K562 (cell line): ENCODE measurements around the gene MEIS2. TPM values are rescaled to one million over a fixed set of nuclear protein-coding genes. Genes with fewer than 3 reads are reported as not detected.

ENCODE experiments used
- ATAC-seq: fragments of 200-7000 bp; cut with Tn5 transposase; 3 replicates; pipeline ENCODE4 v1.9.1; 2020; ENCODE audit warnings: moderate library complexity
- BruUV-seq: library from RNA; stranded (reverse); fragments of 400-500 nt; replicated peaks from 2 replicates; lab custom pipeline; 2021; lab: Mats Ljungman, UMichigan
- CTCF ChIA-PET: fragments of 300-600 bp; formaldehyde crosslinking; extraction: SDS; loops from one replicate; lab custom pipeline; 2021; ENCODE audit warnings: low intra/inter-chr PET ratio; lab: Yijun Ruan, JAX
- POLR2A ChIA-PET: fragments of 300-600, 350-650 bp; sonication (Branson Sonifier 250); formaldehyde crosslinking; extraction: SDS; loops from one replicate; lab custom pipeline; 2021; ENCODE audit warnings: antibody characterized with exemption, inconsistent platforms; lab: Yijun Ruan, JAX
- DNase-seq, 4 experiments: peaks; one replicate each; pipeline versions ENCODE4 v3.0.0 to v3.0.0-alpha.2; 2011 to 2018; ENCODE audit warnings: low spot score in 3 of 4, mixed read lengths in 3 of 4; ENCODE audit errors: extremely low read depth in 1 of 4
- FAIRE-seq: peaks from 2 replicates; lab custom pipeline; 2011; peaks lifted over from hg19 to GRCh38; lab: Jason Lieb, UNC
- H2AFZ ChIP-seq: 2 replicates; pipeline ENCODE4 v1.6.0; 2011; ENCODE audit warnings: low read depth, low read length, control low read depth, inconsistent platforms
- H3K27ac ChIP-seq: fragments of 200-600 bp; 3 replicates; pipeline ENCODE4 v1.8.0; 2011; ENCODE audit warnings: low read depth, mild to moderate bottlenecking, control low read depth, inconsistent platforms, low read length, moderate library complexity, mixed read lengths; ENCODE audit errors: extremely low read depth
- H3K27me3 ChIP-seq, 2 experiments: fragments of 300-600 bp in 1 of 2; 2 replicates in 1 of 2; 3 replicates in 1 of 2; pipeline versions ENCODE4 v1.6.0 to v1.8.0; 2011; ENCODE audit warnings: inconsistent platforms in 2 of 2, low read length in 2 of 2, mild to moderate bottlenecking in 1 of 2, mixed read lengths in 1 of 2, moderate library complexity in 1 of 2; ENCODE audit not compliant: control insufficient read depth in 2 of 2, insufficient read depth in 2 of 2
- H3K36me3 ChIP-seq: fragments of 300-600 bp; 3 replicates; pipeline ENCODE4 v1.8.0; 2011; ENCODE audit warnings: mild to moderate bottlenecking, low read length, inconsistent platforms; ENCODE audit not compliant: control insufficient read depth, insufficient read depth
- H3K4me1 ChIP-seq, 2 experiments: fragments of 200-600 bp in 1 of 2; replicated peaks in 1 of 2; 2 replicates in 1 of 2; 3 replicates in 1 of 2; pipeline versions ENCODE4 v1.5.1 to v1.8.0; 2011; ENCODE audit warnings: inconsistent platforms in 2 of 2, low read length in 2 of 2, mild to moderate bottlenecking in 1 of 2, mixed read lengths in 1 of 2, moderate library complexity in 1 of 2; ENCODE audit not compliant: control insufficient read depth in 2 of 2, insufficient read depth in 2 of 2
- H3K4me2 ChIP-seq: 2 replicates; pipeline ENCODE4 v1.6.1; 2011; ENCODE audit warnings: low read length, control low read depth, inconsistent platforms, mixed read lengths; ENCODE audit not compliant: insufficient read depth
- H3K4me3 ChIP-seq: fragments of 200-600 bp; sonication (generic), shearing (Covaris generic); 2 replicates; pipeline ENCODE4 v1.5.1; 2016; ENCODE audit warnings: control low read depth, inconsistent platforms
- H3K79me2 ChIP-seq: fragments of 200-600 bp; 3 replicates; pipeline ENCODE4 v1.8.0; 2011; ENCODE audit warnings: low read length, inconsistent platforms; ENCODE audit not compliant: control insufficient read depth, insufficient read depth
- H3K9ac ChIP-seq, 2 experiments: 2 replicates each; pipeline versions ENCODE4 v1.6.0 to v1.6.1; 2011; ENCODE audit warnings: low read depth in 2 of 2, low read length in 2 of 2, control low read depth in 1 of 2, inconsistent platforms in 1 of 2, mild to moderate bottlenecking in 1 of 2, mixed read lengths in 1 of 2; ENCODE audit not compliant: insufficient read depth in 1 of 2
- H3K9me1 ChIP-seq: one replicate; pipeline ENCODE4 v1.6.0; 2011; ENCODE audit warnings: inconsistent platforms, mild to moderate bottlenecking, low read length, moderate library complexity; ENCODE audit not compliant: control insufficient read depth, insufficient read depth
- H3K9me3 ChIP-seq: replicated peaks from 2 replicates; pipeline ENCODE4 v1.5.1; 2011; ENCODE audit warnings: low read depth, low read length, inconsistent platforms; ENCODE audit not compliant: control insufficient read depth, insufficient read depth
- H4K20me1 ChIP-seq: replicated peaks from 2 replicates; pipeline ENCODE4 v1.6.1; 2011; ENCODE audit warnings: low read length, inconsistent platforms, mixed read lengths; ENCODE audit not compliant: control insufficient read depth, insufficient read depth
- RBM22 ChIP-seq: fragments of 200-400 bp; formaldehyde crosslinking; IDR thresholded peaks from 2 replicates; pipeline ENCODE4 v1.6.1; 2018; ENCODE audit warnings: low read length, low read depth; ENCODE audit not compliant: poor library complexity, severe bottlenecking
- ZNF23 ChIP-seq: fragments of 250-450 bp; sonication (Bioruptor Pico); IDR thresholded peaks from 2 replicates; pipeline ENCODE4 v1.4.0; 2020; ENCODE audit warnings: mild to moderate bottlenecking
- WGBS: fragments of 100-300 bp; shearing (Covaris generic); methylation state at CpG from one replicate; pipeline ENCODE4 v1.1.6; 2016; ENCODE audit warnings: low coverage, mixed read lengths; ENCODE audit not compliant: insufficient coverage; ENCODE audit errors: missing lambda C conversion rate; 5-methylcytosine and 5-hydroxymethylcytosine counted together
- in situ Hi-C: fragments of 300-500 bp; cut with MboI; formaldehyde crosslinking; loops from 4 replicates; pipeline ENCODE4 v1.15.0; 2018; ENCODE audit warnings: inconsistent platforms, mixed read lengths
- intact Hi-C: fragments of 100-400 bp; cut with micrococcal nuclease; formaldehyde crosslinking; loops from 2 replicates; pipeline ENCODE4 v1.14.2; 2022
- polyA plus RNA-seq, 8 experiments: library from polyadenylated mRNA; depleted of rRNA in 4 of 8; stranded (reverse) in 5 of 8; unstranded in 3 of 8; fragments of >200 nt; fragmentation: Nextera tagmentation in 2 of 8; fragmentation: Illumina TruSeq in 1 of 8; extraction: Ambion mirVana in 2 of 8; extraction: Trizol in 1 of 8; gene quantifications; 2 replicates each; pipeline versions ENCODE4 v1.2.1 to v1.2.3, GENCODE V29; 2011 to 2014; ENCODE audit warnings: inconsistent platforms in 1 of 8, missing spikeins in 1 of 8
- total RNA-seq, 7 experiments: library from RNA; depleted of rRNA in 6 of 7; stranded (reverse); fragments of >200 nt in 6 of 7; fragmentation: Illumina TruSeq in 2 of 7; extraction: Trizol in 2 of 7; gene quantifications; 2 replicates each; pipeline versions ENCODE4 v1.2.1 to v1.2.3, GENCODE V29; 2011 to 2021; ENCODE audit warnings: low replicate concordance in 1 of 7
- TF ChIP-seq, protein P1 (sequence below), 2 experiments: fragments of 450-650 bp in 1 of 2; sonication (generic) in 1 of 2; formaldehyde crosslinking in 1 of 2; IDR thresholded peaks in 1 of 2; conservative IDR thresholded peaks in 1 of 2; 2 replicates each; pipeline versions ENCODE4 v1.6.1 to v1.8.1; 2016 to 2023; ENCODE audit warnings: mild to moderate bottlenecking in 2 of 2, moderate library complexity in 2 of 2, inconsistent platforms in 1 of 2, missing genetic modification reagents in 1 of 2

MEIS2 gene
- total and polyA plus RNA-seq, 9 of the 15 experiments (the other 6 are each of a cell fraction or from before 2014, with no cell fraction given): 7.5 to 64.2 (median 22.3) TPM

DNA sequence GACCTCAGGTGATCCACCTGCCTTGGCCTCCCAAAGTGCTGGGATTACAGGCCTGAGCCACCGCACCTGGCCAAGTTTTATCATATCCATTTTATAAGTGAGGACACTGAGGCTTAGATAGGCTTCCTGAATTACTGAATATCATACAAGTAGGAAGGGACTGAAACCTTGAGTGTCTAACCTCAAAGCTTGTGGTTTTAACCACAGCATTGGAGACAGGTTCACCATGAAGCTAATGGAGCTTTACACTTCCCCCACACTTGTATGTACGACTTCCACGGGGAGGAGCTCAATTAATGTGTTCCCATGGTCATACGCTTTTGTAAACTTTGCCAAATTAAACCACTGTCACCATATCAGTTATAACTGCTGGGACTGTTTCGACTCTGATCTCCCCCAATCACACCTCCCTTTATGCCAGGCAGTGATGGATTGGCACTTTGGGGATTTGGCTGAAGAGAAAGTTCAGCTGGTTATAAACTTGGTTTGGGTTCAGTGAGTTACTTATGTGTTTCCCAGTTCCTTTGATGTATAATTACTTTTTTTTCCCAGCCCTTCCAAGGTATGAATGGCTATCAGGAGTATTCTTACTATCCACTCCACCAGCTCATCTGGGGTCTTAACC lies 38.4 kb upstream of the MEIS2 start:
- 6% methylated on average over 5 of the region's 5 CpGs for WGBS
- no peaks in the 10 kb centered on the region for H3K9me3 ChIP-seq
- no peak overlapping the region for H3K9ac ChIP-seq
- H3K9me1 ChIP-seq: no peaks in the 10 kb centered on the region
- H3K79me2 ChIP-seq: no peaks in the 10 kb centered on the region
- no peaks in the 10 kb centered on the region for H4K20me1 ChIP-seq
- FAIRE-seq: no peak
- H2AFZ ChIP-seq: no peak overlapping the region
- no peaks in the 10 kb centered on the region; a peak in 1 of 5 replicates for H3K27me3 ChIP-seq
- TF ChIP-seq, protein P1, sequence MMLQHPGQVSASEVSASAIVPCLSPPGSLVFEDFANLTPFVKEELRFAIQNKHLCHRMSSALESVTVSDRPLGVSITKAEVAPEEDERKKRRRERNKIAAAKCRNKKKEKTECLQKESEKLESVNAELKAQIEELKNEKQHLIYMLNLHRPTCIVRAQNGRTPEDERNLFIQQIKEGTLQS (IDR thresholded peaks at IDR 0.05): no peak
- TF ChIP-seq, protein P1 (CRISPR knock-in tag; conservative IDR thresholded peaks at IDR 0.05): no peak
- no peak for TF ChIP-seq ZNF23 (CRISPR knock-in tag)
- TF ChIP-seq RBM22: no peak
- no peaks in the 10 kb centered on the region for H3K36me3 ChIP-seq
- H3K27ac ChIP-seq: no peak overlapping the region
- ATAC-seq: no peak
- in situ Hi-C loops: loop anchor here (25.0 kb wide), 1 partner anchor 1851 kb away; no protein-coding TSS in a partner anchor
- BruUV-seq: no TSS peak
- no peak overlapping the region for H3K4me2 ChIP-seq
- CTCF ChIA-PET: no interaction called here
- POLR2A ChIA-PET: no interaction called here
- DNase-seq: no peak
- no peak overlapping the region for H3K4me3 ChIP-seq
- no peaks in the 10 kb centered on the region for H3K4me1 ChIP-seq
- intact Hi-C loops: loop anchor here (10.0 kb wide), 1 partner anchor 1624 kb away; no protein-coding TSS in a partner anchor
